Mucosa of rectum (tissue), 2 donors: Measurements from ENCODE around the gene PRKN.

Experiments
- H3K27ac ChIP-seq, 2 donors: one replicate each; pipeline ENCODE4 v1.7.0; 2013; ENCODE audit warnings: inconsistent platforms in 2 of 2, low read depth in 2 of 2, low read length in 2 of 2
- H3K27me3 ChIP-seq, 2 donors: one replicate each; pipeline ENCODE4 v1.7.0; 2013; ENCODE audit warnings: low read length in 2 of 2; ENCODE audit not compliant: control insufficient read depth in 2 of 2, insufficient read depth in 2 of 2
- H3K36me3 ChIP-seq, 2 donors: one replicate each; pipeline ENCODE4 v1.7.0; 2013; ENCODE audit warnings: low read length in 2 of 2; ENCODE audit not compliant: control insufficient read depth in 2 of 2, insufficient read depth in 2 of 2
- H3K4me1 ChIP-seq, 2 donors: one replicate each; pipeline ENCODE4 v1.7.0; 2013; ENCODE audit warnings: low read length in 2 of 2, mild to moderate bottlenecking in 1 of 2; ENCODE audit not compliant: control insufficient read depth in 2 of 2, insufficient read depth in 2 of 2
- H3K4me3 ChIP-seq, 2 donors: one replicate each; pipeline ENCODE4 v1.7.0; 2013; ENCODE audit warnings: low read length in 2 of 2
- H3K9ac ChIP-seq, 2 donors: one replicate each; pipeline ENCODE4 v1.7.0; 2013; ENCODE audit warnings: low read length in 2 of 2, low read depth in 1 of 2, mild to moderate bottlenecking in 1 of 2
- H3K9me3 ChIP-seq, 2 donors: one replicate each; pipeline ENCODE4 v1.7.0; 2013; ENCODE audit warnings: low read length in 2 of 2; ENCODE audit not compliant: control insufficient read depth in 2 of 2
- donor health status: healthy.
- donor health status: Normal muscosa, but diverticular disease.

Gene PRKN

DNA sequence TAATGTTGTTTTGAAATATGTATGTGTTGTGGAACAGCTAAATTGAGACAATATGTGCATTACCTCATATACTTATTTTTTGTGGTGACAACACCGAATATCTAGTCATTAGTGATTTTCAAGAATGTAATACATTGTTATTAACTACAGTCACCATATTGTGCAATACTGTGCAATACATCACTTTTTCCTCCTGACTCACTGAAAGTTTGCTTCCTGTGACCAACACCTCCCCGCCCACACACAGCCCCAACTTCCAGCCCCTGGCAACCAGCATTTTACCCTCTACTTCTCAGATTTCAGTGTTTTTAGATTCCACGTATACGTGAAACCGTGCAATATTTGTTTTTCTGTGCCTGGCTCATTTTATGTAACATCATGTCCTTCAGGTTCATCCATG, 627.9 kb downstream of the PRKN start:
- Histone ChIP-seq H3K9me3 (no peaks in the 10 kb centered on the region), H3K27me3 (no peaks in the 10 kb centered on the region), H3K4me3 (no peak overlapping the region), H3K9ac (no peak overlapping the region), H3K27ac (no peak overlapping the region), H3K36me3 (no peaks in the 10 kb centered on the region), H3K4me1 (no peaks in the 10 kb centered on the region)

DNA sequence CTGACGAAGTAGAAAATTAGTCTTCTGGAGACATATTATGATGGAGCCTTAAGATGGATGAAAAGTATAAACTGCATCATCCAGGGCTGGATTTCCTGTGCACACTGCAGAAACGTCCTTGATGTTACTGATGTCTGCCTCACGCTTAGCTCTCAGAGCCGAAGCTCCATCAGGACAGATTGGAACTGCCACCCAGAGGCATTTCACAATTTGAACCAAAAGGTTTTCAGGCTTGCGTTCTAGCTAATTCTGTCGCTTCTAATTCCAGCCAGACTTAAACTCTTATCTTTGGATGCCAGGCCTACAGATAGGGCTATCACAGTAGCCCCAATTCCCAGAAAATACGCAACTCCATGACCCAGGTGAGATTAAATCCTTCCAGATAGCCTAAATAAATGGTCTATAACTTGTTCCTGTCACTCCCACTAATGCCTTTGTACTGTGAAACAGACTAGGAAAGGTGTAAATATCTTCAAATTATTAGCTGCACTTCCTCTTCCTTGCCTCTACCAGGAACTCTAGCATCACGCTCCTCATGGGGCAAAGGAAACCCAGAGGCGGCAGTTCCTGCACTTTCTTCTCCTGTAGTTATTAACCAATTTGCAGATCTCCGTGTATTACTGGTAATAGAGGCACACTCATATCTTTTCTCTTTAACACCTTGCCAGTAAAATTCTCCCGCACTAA, 634.6 kb downstream of the PRKN start:
- Histone ChIP-seq H3K9me3 (no peaks in the 10 kb centered on the region), H3K36me3 (no peaks in the 10 kb centered on the region), H3K27ac (no peak overlapping the region), H3K4me1 (no peaks in the 10 kb centered on the region), H3K4me3 (no peak overlapping the region), H3K9ac (no peak overlapping the region), H3K27me3 (no peaks in the 10 kb centered on the region)

- Histone ChIP-seq H3K9me3 (no peaks in the 10 kb centered on the region), H3K27ac (no peak overlapping the region), H3K9ac (no peak overlapping the region), H3K4me1 (no peaks in the 10 kb centered on the region), H3K27me3 (no peaks in the 10 kb centered on the region), H3K4me3 (no peak overlapping the region), H3K36me3 (no peaks in the 10 kb centered on the region)
Measured at GRCh38 chr6:162090734-162091133, 636.8 kb downstream of the PRKN start.

DNA sequence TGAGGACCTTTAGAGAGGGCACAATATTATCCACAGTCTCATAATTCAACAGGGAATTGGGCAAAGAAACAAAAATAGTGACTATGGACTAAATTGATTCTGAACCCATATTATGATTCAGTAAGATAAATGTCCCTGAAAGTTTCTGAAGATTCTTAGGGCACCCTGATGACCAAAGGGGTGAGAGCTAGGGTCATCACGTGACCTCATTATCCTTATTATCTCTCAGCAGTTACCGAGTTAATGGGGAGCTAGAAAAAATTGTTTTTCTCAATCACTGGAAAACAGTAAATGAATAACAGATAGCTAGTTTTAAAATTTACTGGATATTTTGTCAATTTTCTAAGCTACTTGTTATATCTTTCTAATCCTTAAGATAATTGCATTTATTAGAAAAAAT, 639.5 kb downstream of the PRKN start:
- Histone ChIP-seq H3K4me3 (no peak overlapping the region), H3K9ac (no peak overlapping the region), H3K27me3 (no peaks in the 10 kb centered on the region), H3K27ac (no peak overlapping the region), H3K4me1 (no peaks in the 10 kb centered on the region), H3K36me3 (no peaks in the 10 kb centered on the region), H3K9me3 (no peaks in the 10 kb centered on the region)

DNA sequence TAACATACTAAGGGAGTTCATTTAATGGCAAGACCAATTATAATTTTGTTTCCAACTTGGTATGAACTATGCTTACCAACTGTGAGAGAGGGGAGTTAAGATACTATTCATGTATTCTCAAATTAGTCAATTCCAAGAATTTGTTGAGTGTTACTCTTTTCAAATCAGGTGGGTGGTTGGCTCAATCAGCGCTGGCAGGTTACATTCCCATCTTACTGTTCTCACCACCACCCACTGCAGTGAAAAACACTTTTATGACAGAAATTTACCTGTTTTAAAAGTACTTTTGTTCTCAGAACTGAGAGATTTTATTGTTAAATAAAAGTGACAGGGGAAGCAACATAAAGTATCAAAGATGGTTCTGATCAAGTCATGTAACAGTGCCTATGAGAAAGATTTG, 642.0 kb downstream of the PRKN start:
- Histone ChIP-seq H3K9me3 (no peaks in the 10 kb centered on the region), H3K4me1 (no peaks in the 10 kb centered on the region), H3K36me3 (no peaks in the 10 kb centered on the region)

GRCh38 chr6:162082520-162082919, 645.0 kb downstream of the PRKN start:
- no peak overlapping the region for H3K4me3 ChIP-seq
- no peaks in the 10 kb centered on the region for H3K4me1 ChIP-seq
- no peak overlapping the region for H3K27ac ChIP-seq
- no peaks in the 10 kb centered on the region for H3K36me3 ChIP-seq
- no peaks in the 10 kb centered on the region for H3K9me3 ChIP-seq
- no peak overlapping the region for H3K9ac ChIP-seq
- H3K27me3 ChIP-seq = no peaks in the 10 kb centered on the region

More for the DNA sequence above, 642.0 kb downstream of the PRKN start:
- Histone ChIP-seq H3K9ac (no peak overlapping the region), H3K27me3 (no peaks in the 10 kb centered on the region), H3K27ac (no peak overlapping the region), H3K4me3 (no peak overlapping the region)

GRCh38 chr6:162078667-162079066, 648.9 kb downstream of the PRKN start:
- Histone ChIP-seq H3K27ac (no peak overlapping the region), H3K36me3 (no peaks in the 10 kb centered on the region), H3K4me1 (no peaks in the 10 kb centered on the region), H3K9me3 (no peaks in the 10 kb centered on the region), H3K9ac (no peak overlapping the region), H3K4me3 (no peak overlapping the region), H3K27me3 (no peaks in the 10 kb centered on the region)

DNA sequence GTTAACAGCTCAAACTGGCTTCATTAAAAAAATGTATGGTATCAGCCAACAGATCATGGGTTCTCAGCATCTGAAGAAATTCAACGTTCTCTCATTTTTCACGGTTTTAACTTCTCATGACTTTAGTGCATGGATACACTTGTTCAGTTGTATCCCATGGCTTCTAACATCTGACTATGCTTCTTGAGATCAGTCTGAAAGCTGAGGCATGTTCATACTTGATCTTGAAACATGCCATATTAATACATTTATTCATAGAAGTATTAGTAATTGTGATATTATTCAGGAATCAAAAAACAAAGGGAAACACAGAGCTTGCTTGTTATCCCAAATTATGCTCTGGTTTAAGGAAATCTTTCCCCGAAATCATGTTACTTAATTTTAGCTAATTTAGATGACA, 649.4 kb downstream of the PRKN start:
- Histone ChIP-seq H3K4me3 (no peak overlapping the region), H3K4me1 (no peaks in the 10 kb centered on the region), H3K27me3 (no peaks in the 10 kb centered on the region), H3K9me3 (no peaks in the 10 kb centered on the region), H3K9ac (no peak overlapping the region), H3K36me3 (no peaks in the 10 kb centered on the region), H3K27ac (no peak overlapping the region)

DNA sequence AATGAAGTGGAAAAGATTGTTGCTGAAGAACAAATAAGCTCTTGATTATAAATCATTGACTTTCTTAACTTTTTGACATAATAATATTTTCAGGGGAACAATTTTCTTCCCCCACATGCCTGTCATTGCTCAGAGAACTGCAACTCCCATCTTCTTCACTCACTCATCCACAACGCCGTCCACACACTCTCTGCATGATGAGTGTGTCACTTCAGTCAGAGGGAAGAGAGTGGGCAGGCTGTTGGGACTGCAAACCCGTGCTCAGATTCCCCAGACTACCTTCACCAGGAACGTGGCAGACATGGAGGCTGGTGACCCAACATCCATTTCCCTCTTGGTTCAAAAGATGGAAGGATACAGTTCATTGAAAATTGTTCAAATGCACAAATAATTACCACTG, 650.8 kb downstream of the PRKN start:
- Histone ChIP-seq H3K27ac (no peak overlapping the region), H3K4me3 (no peak overlapping the region), H3K27me3 (no peaks in the 10 kb centered on the region), H3K9ac (no peak overlapping the region), H3K4me1 (no peaks in the 10 kb centered on the region), H3K9me3 (no peaks in the 10 kb centered on the region), H3K36me3 (no peaks in the 10 kb centered on the region)

- Histone ChIP-seq H3K36me3 (no peaks in the 10 kb centered on the region), H3K9me3 (no peaks in the 10 kb centered on the region), H3K27ac (no peak overlapping the region), H3K4me1 (no peaks in the 10 kb centered on the region), H3K27me3 (no peaks in the 10 kb centered on the region), H3K9ac (no peak overlapping the region), H3K4me3 (no peak overlapping the region)
Measured at GRCh38 chr6:162074641-162075275, 652.8 kb downstream of the PRKN start.
